OCI-LY1 (cell line): ENCODE measurements around the gene CBLB.

Experiments
- H2AFZ ChIP-seq: fragments of 200-600 bp; sonication (generic), shearing (Covaris generic); 2 replicates; pipeline ENCODE4 v1.6.0; 2014; ENCODE audit warnings: antibody characterized with exemption, mild to moderate bottlenecking, low read length
- H3F3A ChIP-seq: fragments of 200-600 bp; sonication (generic), shearing (Covaris generic); 2 replicates; pipeline ENCODE4 v1.6.0; 2014; ENCODE audit warnings: mild to moderate bottlenecking, antibody characterized with exemption, low read length, moderate library complexity; ENCODE audit not compliant: insufficient read depth
- H3K27ac ChIP-seq: fragments of 200-600 bp; sonication (generic); 2 replicates; pipeline ENCODE4 v1.5.1; 2014; ENCODE audit warnings: low read length, mixed run types, mild to moderate bottlenecking, low read depth; ENCODE audit not compliant: poor library complexity, severe bottlenecking
- H3K27me3 ChIP-seq: fragments of 200-600 bp; sonication (generic); 2 replicates; pipeline ENCODE4 v1.6.0; 2014; ENCODE audit warnings: antibody characterized with exemption, mild to moderate bottlenecking, low read length, moderate library complexity; ENCODE audit not compliant: insufficient read depth
- H3K36me3 ChIP-seq: fragments of 200-600 bp; sonication (generic); 2 replicates; pipeline ENCODE4 v1.6.1; 2014; ENCODE audit warnings: mild to moderate bottlenecking, antibody characterized with exemption, low read length, moderate library complexity, mixed read lengths; ENCODE audit not compliant: insufficient read depth
- H3K4me1 ChIP-seq: fragments of 200-600 bp; sonication (generic); 2 replicates; pipeline ENCODE4 v1.5.1; 2014; ENCODE audit warnings: mild to moderate bottlenecking, low read length, moderate library complexity; ENCODE audit not compliant: insufficient read depth, severe bottlenecking
- H3K4me2 ChIP-seq: fragments of 200-600 bp; sonication (generic), shearing (Covaris generic); 2 replicates; pipeline ENCODE4 v1.6.1; 2014; ENCODE audit warnings: low read length
- H3K4me3 ChIP-seq: fragments of 200-600 bp; sonication (generic); 2 replicates; pipeline ENCODE4 v1.5.1; 2014; ENCODE audit warnings: low read length, low read depth, mild to moderate bottlenecking, mixed read lengths; ENCODE audit not compliant: poor library complexity, severe bottlenecking
- H3K79me2 ChIP-seq: fragments of 200-600 bp; shearing (Covaris generic); 2 replicates; pipeline ENCODE4 v1.6.1; 2016; ENCODE audit warnings: mixed run types, low read length, mixed read lengths; ENCODE audit not compliant: insufficient read depth
- H3K9ac ChIP-seq: fragments of 200-600 bp; sonication (generic), shearing (Covaris generic); 2 replicates; pipeline ENCODE4 v1.6.1; 2014; ENCODE audit warnings: mild to moderate bottlenecking, low read length, mixed read lengths
- H3K9me2 ChIP-seq: fragments of 200-600 bp; sonication (generic), shearing (Covaris generic); 2 replicates; pipeline ENCODE4 v1.6.1; 2014; ENCODE audit warnings: low read depth, mild to moderate bottlenecking, low read length, mixed read lengths
- H3K9me3 ChIP-seq: fragments of 200-600 bp; shearing (Covaris generic); 2 replicates; pipeline ENCODE4 v1.6.1; 2014; ENCODE audit warnings: low read length, mixed read lengths
- H4K20me1 ChIP-seq: fragments of 200-600 bp; sonication (generic), shearing (Covaris generic); 2 replicates; pipeline ENCODE4 v1.6.0; 2016; ENCODE audit warnings: mild to moderate bottlenecking, low read length; ENCODE audit not compliant: insufficient read depth
- CTCF ChIP-seq: fragments of 200-600 bp; sonication (generic), shearing (Covaris generic); IDR thresholded peaks from 2 replicates; pipeline ENCODE4 v1.5.1; 2017; ENCODE audit warnings: mild to moderate bottlenecking, antibody characterized with exemption, low read length, moderate library complexity, mixed read lengths
- EZH2 ChIP-seq: fragments of 200-600 bp; sonication (generic), shearing (Covaris generic); IDR thresholded peaks from 2 replicates; pipeline ENCODE4 v1.8.0; 2017; ENCODE audit warnings: borderline replicate concordance, mixed run types, mild to moderate bottlenecking, antibody characterized with exemption, low read length, moderate library complexity, mixed read lengths

CBLB gene

GRCh38 chr3:105851176-105851575 is 17.6 kb downstream of the CBLB start:
- H3K36me3 ChIP-seq, result peaks cover 71% of the 10 kb centered on the region
- no peaks in the 10 kb centered on the region for H3K27me3 ChIP-seq
- peaks cover 5% of the 10 kb centered on the region; the same call in 1 of the 2 replicates for H3K79me2 ChIP-seq
- H3F3A ChIP-seq, result no peaks in the 10 kb centered on the region
- H3K27ac ChIP-seq, result peak overlapping the region; percentile 7
- no peak for TF ChIP-seq CTCF
- TF ChIP-seq EZH2, result no peak
- H3K9me2 ChIP-seq, result no peaks in the 10 kb centered on the region
- peaks cover 9% of the 10 kb centered on the region; the same call in 1 of the 2 replicates for H3K9me3 ChIP-seq
- H3K4me1 ChIP-seq, result peaks cover 61% of the 10 kb centered on the region
- no peaks in the 10 kb centered on the region for H4K20me1 ChIP-seq
- no peak overlapping the region for H3K4me2 ChIP-seq
- no peak overlapping the region for H3K9ac ChIP-seq
- H3K4me3 ChIP-seq, result no peak overlapping the region
- H2AFZ ChIP-seq, result no peak overlapping the region

GRCh38 chr3:105850593-105850992 is 18.2 kb downstream of the CBLB start:
- H2AFZ ChIP-seq, result no peak overlapping the region
- TF ChIP-seq EZH2, result no peak
- no peak for TF ChIP-seq CTCF
- H3K4me2 ChIP-seq, result no peak overlapping the region
- no peak overlapping the region for H3K27ac ChIP-seq
- peaks cover 66% of the 10 kb centered on the region for H3K36me3 ChIP-seq
- no peaks in the 10 kb centered on the region for H3K9me2 ChIP-seq
- H3K9ac ChIP-seq, result no peak overlapping the region
- H3K4me3 ChIP-seq, result no peak overlapping the region
- no peaks in the 10 kb centered on the region for H4K20me1 ChIP-seq
- peaks cover 67% of the 10 kb centered on the region for H3K4me1 ChIP-seq
- H3F3A ChIP-seq, result no peaks in the 10 kb centered on the region
- H3K79me2 ChIP-seq, result peaks cover 5% of the 10 kb centered on the region; the same call in 1 of the 2 replicates
- peaks cover 9% of the 10 kb centered on the region; the same call in 1 of the 2 replicates for H3K9me3 ChIP-seq
- H3K27me3 ChIP-seq, result no peaks in the 10 kb centered on the region

DNA sequence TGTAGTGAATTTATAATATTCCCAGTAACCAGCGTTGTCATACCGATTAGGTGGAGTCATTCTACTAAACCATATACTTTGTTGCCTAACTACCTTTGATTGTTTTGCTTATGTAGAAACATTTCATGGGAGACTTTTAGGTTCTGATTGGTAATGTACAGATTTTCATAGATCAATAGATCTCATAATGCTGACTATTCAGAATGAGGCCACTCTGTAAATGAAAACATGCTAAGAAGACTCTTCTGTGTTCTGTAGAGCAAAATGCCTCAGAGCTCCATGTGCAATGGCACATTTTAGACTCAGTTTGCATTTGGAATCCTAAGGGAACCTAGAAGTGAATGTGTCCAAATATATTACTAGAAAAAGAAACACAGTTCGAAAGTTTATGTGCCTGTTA is 20.0 kb downstream of the CBLB start:
- H3K4me1 ChIP-seq, result peaks cover 55% of the 10 kb centered on the region
- H3K4me2 ChIP-seq, result no peak overlapping the region; the same call in 1 of the 2 replicates
- no peak overlapping the region for H3K4me3 ChIP-seq
- H3K9ac ChIP-seq, result no peak overlapping the region
- TF ChIP-seq CTCF (no peak), EZH2 (no peak)
- H3K79me2 ChIP-seq, result peaks cover 5% of the 10 kb centered on the region; the same call in 1 of the 2 replicates
- H3K9me2 ChIP-seq, result no peaks in the 10 kb centered on the region
- H3K27me3 ChIP-seq, result no peaks in the 10 kb centered on the region
- H3K36me3 ChIP-seq, result peaks cover 59% of the 10 kb centered on the region
- H3K9me3 ChIP-seq, result peaks cover 9% of the 10 kb centered on the region; the same call in 1 of the 2 replicates
- H2AFZ ChIP-seq, result no peak overlapping the region
- H3F3A ChIP-seq, result no peaks in the 10 kb centered on the region
- peak overlapping the region; percentile 66 for H3K27ac ChIP-seq
- H4K20me1 ChIP-seq, result no peaks in the 10 kb centered on the region
